Esophagus squamous epithelium (tissue), 4 donors: ENCODE results near the gene FAM174B.

ENCODE experiments used
- POLR2A ChIP-seq, 4 donors: fragments of 450-650 bp; IDR thresholded peaks; one replicate each; pipeline ENCODE4 v1.6.1; 2017; ENCODE audit warnings: antibody characterized with exemption in 4 of 4, mild to moderate bottlenecking in 4 of 4, moderate library complexity in 3 of 4
- TF ChIP-seq, protein P1 (sequence below), 6 experiments: fragments of 450-650 bp in 4 of 6; fragments of 200-600 bp in 2 of 6; sonication (generic) in 2 of 6; IDR thresholded peaks; one replicate each; pipeline ENCODE4 v1.5.1; 2016 to 2019; ENCODE audit warnings: antibody characterized with exemption in 6 of 6, mild to moderate bottlenecking in 4 of 6, moderate library complexity in 4 of 6

DNA sequence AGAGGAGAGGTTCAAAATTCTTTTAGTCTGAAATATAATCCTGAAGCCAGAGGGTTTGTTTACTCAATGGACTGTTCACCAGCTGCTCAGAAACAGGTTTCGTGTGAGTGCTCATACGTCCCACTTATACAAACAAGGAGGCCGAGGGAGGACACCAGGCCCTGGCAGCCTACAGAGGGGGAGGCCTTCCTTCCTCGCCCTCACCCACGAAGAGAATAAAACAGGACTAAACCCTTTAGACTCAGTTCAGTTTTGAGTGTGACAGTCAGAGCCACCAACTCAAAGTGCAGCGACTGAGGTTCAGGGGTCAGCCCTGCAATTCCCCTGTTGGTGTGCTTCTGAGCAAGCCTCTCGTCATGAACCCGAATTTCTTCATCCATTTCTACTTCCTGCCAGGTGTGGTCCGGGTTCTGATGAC is 17.3 kb downstream of the FAM174B start:
- TF ChIP-seq, protein P1, sequence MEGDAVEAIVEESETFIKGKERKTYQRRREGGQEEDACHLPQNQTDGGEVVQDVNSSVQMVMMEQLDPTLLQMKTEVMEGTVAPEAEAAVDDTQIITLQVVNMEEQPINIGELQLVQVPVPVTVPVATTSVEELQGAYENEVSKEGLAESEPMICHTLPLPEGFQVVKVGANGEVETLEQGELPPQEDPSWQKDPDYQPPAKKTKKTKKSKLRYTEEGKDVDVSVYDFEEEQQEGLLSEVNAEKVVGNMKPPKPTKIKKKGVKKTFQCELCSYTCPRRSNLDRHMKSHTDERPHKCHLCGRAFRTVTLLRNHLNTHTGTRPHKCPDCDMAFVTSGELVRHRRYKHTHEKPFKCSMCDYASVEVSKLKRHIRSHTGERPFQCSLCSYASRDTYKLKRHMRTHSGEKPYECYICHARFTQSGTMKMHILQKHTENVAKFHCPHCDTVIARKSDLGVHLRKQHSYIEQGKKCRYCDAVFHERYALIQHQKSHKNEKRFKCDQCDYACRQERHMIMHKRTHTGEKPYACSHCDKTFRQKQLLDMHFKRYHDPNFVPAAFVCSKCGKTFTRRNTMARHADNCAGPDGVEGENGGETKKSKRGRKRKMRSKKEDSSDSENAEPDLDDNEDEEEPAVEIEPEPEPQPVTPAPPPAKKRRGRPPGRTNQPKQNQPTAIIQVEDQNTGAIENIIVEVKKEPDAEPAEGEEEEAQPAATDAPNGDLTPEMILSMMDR (IDR thresholded peaks at IDR 0.05), result no peak
- no peak for TF ChIP-seq POLR2A (IDR thresholded peaks at IDR 0.05)
